Activated CD8-positive, alpha-beta T cell treated with anti-CD3 and anti-CD28 coated beads, Interleukin-2, amount 10 ng/mL, durations not matched to agents 7 days and 5 days (primary cell): ENCODE measurements around the gene C1S. TPM values are rescaled to one million over a fixed set of nuclear protein-coding genes. Genes with fewer than 3 reads are reported as not detected.
"Not testable (repeated sequence)": the region's sequence is repeated elsewhere in the genome, so short reads cannot be mapped to it uniquely, and the experiment has no call there.

Source experiments
- ATAC-seq: fragments of 150-1000 bp; cut with Tn5 transposase; one replicate; pipeline ENCODE4 v1.10.0; 2021; ENCODE audit warnings: moderate library complexity
- CTCF ChIA-PET: fragments of 350-600 bp; sonication (Branson Sonifier 250); formaldehyde crosslinking; loops from one replicate; lab custom pipeline; 2021; ENCODE audit warnings: antibody characterized with exemption; lab: Charles Lee
- POLR2A ChIA-PET: fragments of 350-600 bp; sonication (Branson Sonifier 250); formaldehyde crosslinking; loops from one replicate; lab custom pipeline; 2021; ENCODE audit warnings: antibody characterized with exemption; lab: Charles Lee
- DNase-seq: peaks from one replicate; pipeline ENCODE4 v3.0.0-alpha.2; 2020
- H3K27ac Mint-ChIP-seq: one replicate; pipeline ENCODE4 v1.8.0; 2021; ENCODE audit warnings: mild to moderate bottlenecking, mixed read lengths
- H3K27me3 Mint-ChIP-seq: one replicate; pipeline ENCODE4 v1.8.0; 2021; ENCODE audit warnings: low read depth, mixed read lengths
- H3K36me3 Mint-ChIP-seq: one replicate; pipeline ENCODE4 v1.8.0; 2021; ENCODE audit warnings: low read depth, mixed read lengths
- H3K4me1 Mint-ChIP-seq: one replicate; pipeline ENCODE4 v1.8.0; 2021; ENCODE audit warnings: low read depth, mixed read lengths
- H3K4me3 Mint-ChIP-seq: one replicate; pipeline ENCODE4 v1.8.0; 2021; ENCODE audit warnings: mild to moderate bottlenecking, mixed read lengths
- H3K9me3 Mint-ChIP-seq: one replicate; pipeline ENCODE4 v1.8.0; 2022; ENCODE audit warnings: mixed read lengths; ENCODE audit not compliant: insufficient read depth
- total RNA-seq, 2 experiments: library from RNA; stranded (reverse); gene quantifications; one replicate each; pipeline ENCODE4 v1.2.3, GENCODE V29; 2021

C1S gene
- total RNA-seq, 2 experiments from 2014 or later = 0.50 to 0.90 TPM

DNA sequence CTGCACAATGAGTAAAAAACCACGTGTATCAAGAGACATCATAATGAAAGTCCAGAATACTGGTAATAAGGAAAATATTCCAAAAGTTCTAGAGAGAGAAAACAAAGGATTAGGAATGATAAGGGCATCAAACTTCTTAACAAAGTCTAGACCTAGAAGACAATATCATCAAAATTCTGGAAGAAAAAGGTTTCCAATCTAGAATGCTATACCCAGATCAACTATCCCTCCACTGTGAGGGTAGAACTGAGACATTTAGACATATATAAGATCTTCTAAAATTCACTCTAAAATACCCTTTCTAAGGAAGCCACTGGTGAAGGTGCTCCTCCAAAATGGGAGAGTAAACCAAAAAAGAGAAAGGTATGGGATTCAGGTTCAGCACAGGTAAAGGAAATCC, 45.6 kb downstream of the C1S start:
- H3K27ac Mint-ChIP-seq = no peak overlapping the region

DNA sequence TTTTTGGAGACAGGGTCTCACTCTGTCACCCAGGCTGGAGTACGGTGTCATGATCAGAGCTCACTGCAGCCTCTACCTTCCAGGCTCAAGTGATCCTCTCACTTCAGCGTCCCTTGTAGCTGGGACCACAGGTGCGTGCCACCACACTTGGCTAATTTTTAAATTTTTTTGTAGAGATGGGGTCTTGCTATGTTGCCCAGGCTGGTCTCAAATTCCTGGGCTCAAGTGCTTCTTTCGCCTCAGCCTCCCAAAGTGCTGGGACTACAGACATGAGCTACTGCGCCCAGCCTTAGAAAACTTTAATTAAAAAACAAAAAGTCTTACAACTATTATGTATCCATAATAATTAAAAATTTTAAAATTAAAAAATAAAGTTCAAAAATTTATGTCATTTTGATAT, 46.7 kb downstream of the C1S start:
- not testable (repeated sequence) for H3K27ac Mint-ChIP-seq, ATAC-seq, H3K27me3 Mint-ChIP-seq, DNase-seq
- peaks cover 60% of the 10 kb centered on the region for H3K4me1 Mint-ChIP-seq
- ChIA-PET POLR2A (interaction anchor here (0.9 to 3.7 kb wide), 9 partner anchors 11 to 235 kb away, joined by 3 to 74 read pairs (median 4); partner anchors contain the start of genes C12orf57, PTPN6 and RNU7-1), CTCF (interaction anchor here (1.0 to 7.5 kb wide), 15 partner anchors 11 to 256 kb away, joined by 3 to 107 read pairs (median 6); partner anchors contain the start of genes C12orf57, CDCA3, LPCAT3 and RNU7-1)
- peaks cover 49% of the 10 kb centered on the region for H3K36me3 Mint-ChIP-seq
- H3K9me3 Mint-ChIP-seq = peaks cover 18% of the 10 kb centered on the region
- peak overlapping the region; percentile 23 for H3K4me3 Mint-ChIP-seq

More for the DNA sequence above, 45.6 kb downstream of the C1S start:
- peaks cover 18% of the 10 kb centered on the region for H3K9me3 Mint-ChIP-seq
- DNase-seq = no peak
- no peak for ATAC-seq
- ChIA-PET CTCF (no interaction called here), POLR2A (no interaction called here)
- no peaks in the 10 kb centered on the region for H3K27me3 Mint-ChIP-seq
- H3K4me3 Mint-ChIP-seq = peak overlapping the region; percentile 41
- H3K4me1 Mint-ChIP-seq = peaks cover 58% of the 10 kb centered on the region
- H3K36me3 Mint-ChIP-seq = peaks cover 52% of the 10 kb centered on the region

DNA sequence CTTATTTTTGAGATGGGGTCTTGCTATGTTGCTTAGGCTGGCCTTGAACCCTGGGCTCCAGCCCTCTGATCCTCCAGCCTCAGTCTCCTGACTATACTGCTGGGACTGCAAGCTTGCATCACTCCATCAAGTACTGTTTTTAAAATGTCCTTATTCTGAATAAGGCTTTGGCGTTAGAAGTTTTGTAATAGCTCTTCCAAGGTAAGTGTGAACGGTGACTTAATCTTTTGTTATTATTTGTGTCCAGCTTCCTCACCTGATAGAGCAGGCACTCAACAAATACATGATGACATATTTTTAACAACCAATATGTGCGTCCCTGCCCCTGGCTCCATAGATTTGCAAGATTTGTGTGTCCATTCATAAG, 47.1 kb downstream of the C1S start:
- ChIA-PET POLR2A (interaction anchor here (0.6 to 3.7 kb wide), 15 partner anchors 8 to 256 kb away, joined by 3 to 74 read pairs (median 5); partner anchors contain the start of genes C12orf57, CDCA3, LPCAT3 and PHB2), CTCF (interaction anchor here (0.9 to 7.5 kb wide), 21 partner anchors 11 to 477 kb away, joined by 3 to 107 read pairs (median 7); partner anchors contain the start of genes C12orf57, CDCA3, LPCAT3 and RNU7-1)
- Mint-ChIP-seq H3K4me1 (peaks cover 58% of the 10 kb centered on the region), H3K27ac (peak overlapping the region; percentile 92), H3K9me3 (peaks cover 18% of the 10 kb centered on the region), H3K27me3 (no peaks in the 10 kb centered on the region), H3K36me3 (peaks cover 48% of the 10 kb centered on the region), H3K4me3 (peak overlapping the region; percentile 95)
- ATAC-seq (no peak), DNase-seq (no peak)

DNA sequence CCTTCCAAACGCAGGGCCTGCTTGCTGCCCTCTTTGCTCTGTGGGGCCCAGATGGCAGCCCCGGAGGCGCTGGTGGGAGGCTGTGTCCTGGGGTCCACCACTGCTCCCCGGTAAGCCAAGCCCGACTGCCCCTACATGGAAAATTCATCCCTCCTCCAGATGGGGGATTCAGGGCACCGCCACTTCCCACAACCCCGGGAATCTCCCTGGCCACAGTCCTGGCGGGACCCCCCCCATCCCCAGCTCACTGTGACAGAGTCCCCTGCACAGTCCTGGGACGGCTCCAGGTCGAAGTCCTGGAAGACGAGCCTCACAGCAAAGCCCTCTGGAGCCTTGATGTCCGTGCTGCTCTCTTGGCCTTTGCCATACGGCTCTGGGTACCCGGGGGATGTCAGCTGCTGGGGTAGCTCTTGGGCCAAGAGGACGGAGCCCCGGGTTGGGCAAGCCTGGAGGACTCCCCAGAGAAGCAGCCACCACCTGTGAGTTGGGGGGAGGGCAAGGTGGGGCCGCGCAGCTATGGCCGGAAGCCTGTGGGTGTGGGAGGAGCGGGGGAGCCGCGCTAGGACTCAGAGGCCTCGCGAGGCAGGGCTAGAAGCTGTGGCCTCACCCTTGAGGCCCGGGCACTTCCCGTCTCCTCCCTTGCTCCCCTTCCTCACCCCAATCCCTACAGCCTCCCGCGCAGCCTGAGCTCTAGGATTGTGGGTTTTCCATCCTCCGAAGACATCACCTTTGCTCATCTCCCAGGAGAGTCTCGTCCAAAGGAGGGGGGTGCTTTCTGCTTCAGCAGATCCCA, 47.7 kb downstream of the C1S start:
- Mint-ChIP-seq H3K27ac (peak overlapping the region; percentile 92), H3K9me3 (peaks cover 18% of the 10 kb centered on the region), H3K36me3 (peaks cover 45% of the 10 kb centered on the region), H3K4me3 (peak overlapping the region; percentile 95), H3K4me1 (peaks cover 57% of the 10 kb centered on the region), H3K27me3 (no peaks in the 10 kb centered on the region)
- ATAC-seq (peak; percentile 98), DNase-seq (peak; percentile 91)
- ChIA-PET CTCF (interaction anchor here (0.6 to 7.5 kb wide), 27 partner anchors 12 to 478 kb away, joined by 3 to 107 read pairs (median 6); partner anchors contain the start of genes C12orf57, CDCA3, LPCAT3 and RNU7-1), POLR2A (interaction anchor here (0.5 to 3.7 kb wide), 21 partner anchors 9 to 773 kb away, joined by 3 to 74 read pairs (median 5); partner anchors contain the start of genes C12orf57, CDCA3, LPCAT3 and PHB2)

DNA sequence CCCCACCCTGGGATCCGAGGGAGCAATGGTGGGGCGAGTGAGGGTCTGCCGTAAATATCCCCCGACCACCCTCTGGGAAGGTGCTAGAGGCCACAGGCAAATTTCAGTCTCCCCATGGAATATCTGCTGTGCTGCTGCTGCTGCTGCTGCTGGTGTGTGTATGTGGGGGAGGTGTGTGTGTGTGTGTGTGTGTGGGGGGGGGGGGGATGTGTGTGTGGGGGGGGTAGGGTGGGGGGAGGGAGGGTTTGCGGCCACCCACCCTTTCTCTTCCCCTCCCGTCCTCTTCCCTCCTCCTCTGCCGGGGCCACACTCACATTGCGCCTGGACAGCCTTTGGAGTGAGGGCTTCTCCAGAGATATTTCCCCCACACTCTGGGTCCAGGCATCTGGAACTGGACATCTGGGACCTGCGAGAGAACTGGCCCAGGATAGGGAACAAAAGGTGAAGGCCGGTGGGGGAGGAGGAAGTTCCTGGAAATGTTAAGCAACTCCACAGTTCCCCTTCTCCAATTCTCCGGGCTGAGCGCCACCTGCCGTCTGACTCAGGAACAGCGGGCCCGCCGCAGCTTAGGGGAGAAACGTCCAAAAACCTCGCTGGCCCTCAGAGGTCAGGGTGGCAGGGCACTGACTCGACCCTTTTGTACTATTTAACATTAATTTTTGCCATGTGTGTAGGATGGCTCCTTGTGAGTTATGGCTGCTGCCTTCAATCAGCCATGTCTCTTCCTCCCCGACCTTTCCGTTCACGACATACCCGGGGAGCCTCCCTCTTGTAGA, 48.5 kb downstream of the C1S start, which contains the start of gene C1RL:
Gene C1RL (minus strand): TSS at position 419 of the 776 bp plus-strand sequence. CDS start 34 bp downstream, at position 385.
- peaks cover 58% of the 10 kb centered on the region for H3K4me1 Mint-ChIP-seq
- no peaks in the 10 kb centered on the region for H3K27me3 Mint-ChIP-seq
- peak within 1 kb of the TSS; percentile 95 for H3K4me3 Mint-ChIP-seq
- ChIA-PET CTCF (interaction anchor here (0.6 to 7.5 kb wide), 27 partner anchors 12 to 479 kb away, joined by 3 to 107 read pairs (median 6); partner anchors contain the start of genes C12orf57, LPCAT3, LRRC23 and RNU7-1), POLR2A (interaction anchor here (0.6 to 3.7 kb wide), 15 partner anchors 13 to 258 kb away, joined by 3 to 74 read pairs (median 6); partner anchors contain the start of genes C12orf57, CDCA3, LPCAT3 and PHB2)
- peaks cover 42% of the 10 kb centered on the region for H3K36me3 Mint-ChIP-seq
- H3K27ac Mint-ChIP-seq = peak within 1 kb of the TSS; percentile 92
- peak; percentile 85 for DNase-seq
- H3K9me3 Mint-ChIP-seq = peaks cover 18% of the 10 kb centered on the region
- peak; percentile 27 for ATAC-seq

DNA sequence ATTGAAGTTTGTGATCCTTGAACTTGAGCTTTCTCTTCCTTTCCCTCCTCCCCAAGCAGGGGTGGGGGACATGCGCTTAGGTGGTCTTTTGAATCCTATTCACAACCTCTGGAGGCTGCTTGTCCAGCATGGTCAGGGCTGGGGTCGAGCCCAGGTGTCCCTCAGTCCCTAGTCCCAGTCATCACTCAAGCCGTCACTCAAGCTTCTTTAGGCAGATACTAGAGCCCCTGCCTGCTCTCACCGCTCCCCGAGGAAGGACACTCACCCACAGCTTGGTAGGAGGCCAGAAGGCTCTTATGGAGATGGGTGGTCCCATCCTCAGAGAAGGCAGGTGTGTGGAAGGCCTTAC, 49.0 kb downstream of the C1S start:
- no peaks in the 10 kb centered on the region for H3K27me3 Mint-ChIP-seq
- ChIA-PET CTCF (interaction anchor here (0.8 to 7.5 kb wide), 17 partner anchors 12 to 237 kb away, joined by 3 to 107 read pairs (median 8); partner anchors contain the start of genes C12orf57, LPCAT3, LRRC23 and RNU7-1), POLR2A (interaction anchor here (0.7 to 3.7 kb wide), 6 partner anchors 16 to 165 kb away, joined by 3 to 74 read pairs (median 10); partner anchors contain the start of genes C12orf57, PHB2, PTPN6 and RNU7-1)
- no peak for DNase-seq
- H3K36me3 Mint-ChIP-seq = peaks cover 46% of the 10 kb centered on the region
- H3K4me3 Mint-ChIP-seq = peak overlapping the region; percentile 95
- H3K4me1 Mint-ChIP-seq = peaks cover 59% of the 10 kb centered on the region
- peak overlapping the region; percentile 80 for H3K27ac Mint-ChIP-seq
- ATAC-seq = no peak
- peaks cover 18% of the 10 kb centered on the region for H3K9me3 Mint-ChIP-seq

DNA sequence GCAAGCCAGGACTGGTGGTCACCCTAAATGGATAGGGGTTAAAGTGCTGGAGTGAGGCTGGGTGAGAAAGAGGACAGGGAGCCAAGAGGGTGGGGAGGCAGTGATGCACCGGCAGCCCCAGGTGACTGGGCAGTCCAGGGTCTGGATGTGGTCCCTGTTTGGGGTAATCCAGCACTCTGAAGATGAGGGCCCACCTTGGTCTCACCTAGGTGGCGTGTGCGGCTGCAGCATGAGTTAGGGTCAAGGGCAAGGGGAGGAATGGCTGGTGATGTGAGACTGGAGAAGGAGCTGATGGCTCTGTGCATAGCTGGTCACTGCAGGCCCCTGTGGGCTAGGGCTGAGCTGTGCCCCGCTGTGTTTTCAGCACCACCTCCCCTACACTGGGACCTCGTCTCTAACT, 50.1 kb downstream of the C1S start:
- peaks cover 56% of the 10 kb centered on the region for H3K4me1 Mint-ChIP-seq
- ChIA-PET POLR2A (interaction anchor here (1.0 to 3.6 kb wide), 2 partner anchors 167 to 238 kb away, joined by 3 to 34 read pairs; partner anchors contain the start of genes C12orf57 and RNU7-1), CTCF (interaction anchor here (0.7 to 7.5 kb wide), 10 partner anchors 12 to 238 kb away, joined by 3 to 107 read pairs (median 5); partner anchors contain the start of genes C12orf57, RNU7-1 and SPSB2)
- H3K9me3 Mint-ChIP-seq = peaks cover 13% of the 10 kb centered on the region
- DNase-seq = no peak
- H3K27me3 Mint-ChIP-seq = no peaks in the 10 kb centered on the region
- no peak overlapping the region for H3K4me3 Mint-ChIP-seq
- no peak for ATAC-seq
- peaks cover 44% of the 10 kb centered on the region for H3K36me3 Mint-ChIP-seq
- no peak overlapping the region for H3K27ac Mint-ChIP-seq

DNA sequence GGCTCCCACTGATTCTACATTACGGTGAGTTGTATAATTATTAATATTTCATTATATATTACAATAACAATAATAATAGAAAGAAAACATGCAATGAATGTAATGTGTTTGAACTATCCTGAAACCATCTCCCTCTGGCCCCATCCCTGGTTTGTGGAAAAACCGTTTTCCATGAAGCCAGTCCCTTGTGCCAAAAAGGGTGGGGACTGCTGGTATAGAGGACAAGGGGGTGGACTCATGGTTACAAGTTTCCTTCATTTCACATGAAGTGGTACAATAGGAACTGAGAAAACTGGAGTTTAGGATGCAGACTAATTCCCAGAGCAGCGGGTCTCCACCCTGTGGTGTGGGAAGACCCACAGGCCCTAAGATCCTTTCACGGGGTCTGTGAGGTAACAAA, 51.5 kb downstream of the C1S start:
- DNase-seq (no peak), ATAC-seq (no peak)
- peaks cover 39% of the 10 kb centered on the region for H3K36me3 Mint-ChIP-seq
- H3K27me3 Mint-ChIP-seq = no peaks in the 10 kb centered on the region
- H3K27ac Mint-ChIP-seq = no peak overlapping the region
- peaks cover 43% of the 10 kb centered on the region for H3K4me1 Mint-ChIP-seq
- no peaks in the 10 kb centered on the region for H3K9me3 Mint-ChIP-seq
- CTCF ChIA-PET = interaction anchor here (0.8 to 7.5 kb wide), 24 partner anchors 10 to 243 kb away, joined by 3 to 107 read pairs (median 7); partner anchors contain the start of genes C12orf57, CLSTN3, LPCAT3 and PEX5
- no peak overlapping the region for H3K4me3 Mint-ChIP-seq
- POLR2A ChIA-PET = interaction anchor here (0.7 to 3.6 kb wide), 3 partner anchors 16 to 403 kb away, joined by 3 to 34 read pairs (median 3); partner anchors contain the start of genes C12orf57, RBP5 and RNU7-1

DNA sequence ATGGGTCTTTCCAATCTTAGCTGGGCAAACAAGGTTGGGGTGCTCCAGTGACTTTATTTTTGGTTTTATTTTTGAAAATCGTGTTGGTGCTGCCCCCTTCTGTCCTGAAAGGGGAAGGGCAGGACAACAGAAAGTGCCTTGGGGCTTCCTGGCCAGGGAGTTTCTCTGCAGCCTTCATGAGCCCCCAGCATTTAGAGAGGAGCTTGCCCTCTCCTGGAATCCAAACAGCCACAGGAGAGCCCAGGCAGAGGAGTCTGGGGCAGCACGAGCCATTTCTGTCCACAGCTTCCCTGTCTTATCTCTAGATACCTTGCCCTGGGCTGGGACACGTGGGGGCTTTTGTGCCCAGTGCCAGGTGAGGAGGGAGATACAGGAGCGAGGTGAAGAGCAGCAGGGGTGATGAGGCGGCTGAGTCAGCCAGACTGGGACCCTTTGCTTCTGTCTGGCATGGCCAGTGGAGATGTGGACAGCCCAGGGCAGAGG, 52.9 kb downstream of the C1S start:
- peak; percentile 9 for ATAC-seq
- Mint-ChIP-seq H3K4me1 (peaks cover 36% of the 10 kb centered on the region), H3K27ac (no peak overlapping the region), H3K9me3 (no peaks in the 10 kb centered on the region), H3K27me3 (no peaks in the 10 kb centered on the region), H3K36me3 (peaks cover 43% of the 10 kb centered on the region), H3K4me3 (no peak overlapping the region)
- ChIA-PET POLR2A (interaction anchor here (1.0 to 3.6 kb wide), 3 partner anchors 138 to 169 kb away, joined by 3 to 34 read pairs (median 3); partner anchors contain the start of genes C12orf57 and RNU7-1), CTCF (interaction anchor here (0.6 to 7.5 kb wide), 41 partner anchors 7 to 558 kb away, joined by 3 to 107 read pairs (median 4); partner anchors contain the start of genes C12orf57, C1S, CLSTN3 and ENO2)
- DNase-seq = peak; percentile 66

DNA sequence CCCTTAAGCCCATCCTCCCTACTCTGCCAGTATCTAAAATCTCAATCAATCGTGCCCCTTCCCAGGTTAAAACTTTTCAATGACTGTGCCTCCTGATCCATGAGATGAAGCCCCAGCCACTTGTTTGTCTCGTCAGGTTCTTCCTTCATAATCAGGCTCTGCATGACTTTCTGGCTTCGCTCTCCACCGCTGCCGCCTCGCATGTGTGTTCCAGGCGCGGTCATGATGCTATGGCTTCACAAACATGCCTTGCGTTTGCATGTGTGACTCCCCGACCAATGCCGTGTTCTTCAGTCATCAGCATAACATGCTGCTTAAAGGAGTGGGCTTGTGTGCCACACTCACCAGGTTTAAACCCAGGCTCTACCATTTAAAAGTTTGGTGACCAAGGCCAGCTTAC, 53.5 kb downstream of the C1S start:
- no peak for DNase-seq
- ATAC-seq = no peak
- CTCF ChIA-PET = interaction anchor here (0.6 to 7.5 kb wide), 19 partner anchors 10 to 557 kb away, joined by 3 to 107 read pairs (median 6); partner anchors contain the start of genes C12orf57, CLSTN3, LPCAT3 and RBP5
- Mint-ChIP-seq H3K27me3 (no peaks in the 10 kb centered on the region), H3K4me1 (peaks cover 36% of the 10 kb centered on the region), H3K36me3 (peaks cover 43% of the 10 kb centered on the region), H3K4me3 (no peak overlapping the region), H3K9me3 (no peaks in the 10 kb centered on the region), H3K27ac (no peak overlapping the region)
- POLR2A ChIA-PET = interaction anchor here (1.0 to 3.6 kb wide), 2 partner anchors 140 to 170 kb away, joined by 3 to 34 read pairs; partner anchors contain the start of genes C12orf57 and RNU7-1
